HS-5 (cell line): ENCODE measurements around the gene RADIL.

Experiments
- DNase-seq: peaks from one replicate; pipeline ENCODE4 v3.0.0-alpha.2; 2012; ENCODE audit warnings: low read depth

Gene RADIL

GRCh38 chr7:4754433-4755010 lies 129.0 kb downstream of the RADIL start:
- no peak for DNase-seq

DNA sequence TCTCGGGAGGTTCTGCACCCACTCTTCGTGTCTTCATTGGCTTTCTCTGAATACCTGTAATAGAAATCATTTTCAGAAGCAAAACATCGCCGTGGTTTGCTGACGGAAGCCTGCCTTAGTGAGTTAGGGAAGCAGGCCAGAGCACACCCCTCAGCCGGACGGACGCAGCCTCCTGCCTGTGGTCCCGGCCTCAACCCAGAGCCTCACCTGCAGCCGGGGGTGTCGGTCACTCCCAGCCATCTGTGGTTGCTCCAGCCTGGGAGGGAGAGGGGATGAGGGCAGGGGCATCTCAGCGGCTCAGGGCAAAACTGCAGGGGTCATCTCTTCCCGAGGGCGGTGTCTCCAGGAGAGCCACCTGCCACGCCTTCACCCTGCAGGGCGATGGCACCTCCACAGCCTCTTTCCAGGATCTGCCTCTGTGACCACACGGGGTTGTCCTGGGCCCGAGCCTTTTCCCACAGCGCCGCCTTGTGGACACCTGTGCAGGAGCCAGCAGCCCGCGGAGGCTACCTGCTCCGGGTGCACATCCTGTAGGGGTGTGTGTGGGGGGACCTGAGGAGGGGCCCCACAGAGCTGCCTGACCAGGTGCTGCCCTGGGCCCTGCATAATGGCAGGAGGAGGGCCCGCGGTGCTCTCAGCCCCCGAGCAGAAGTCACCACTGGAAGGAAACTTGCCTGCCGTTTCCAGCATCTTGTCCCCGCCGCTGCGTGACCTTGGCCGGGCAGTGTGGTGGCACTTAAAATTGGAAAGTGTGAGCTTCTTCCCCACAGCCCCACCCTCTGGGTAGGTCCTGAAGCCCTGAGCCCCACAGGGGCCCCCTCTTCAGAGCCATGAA lies 129.7 kb downstream of the RADIL start:
- no peak for DNase-seq

- DNase-seq, result no peak
Observed at GRCh38 chr7:4751398-4751947, 132.0 kb downstream of the RADIL start.

GRCh38 chr7:4749798-4750197 lies 133.7 kb downstream of the RADIL start:
- no peak for DNase-seq

- DNase-seq, result no peak
Observed at GRCh38 chr7:4749363-4749762, 134.2 kb downstream of the RADIL start.
